Mononuclear cell (primary cell): Measurements from ENCODE around the gene ZP4. TPM values are rescaled to one million over a fixed set of nuclear protein-coding genes. Genes with fewer than 3 reads are reported as not detected.
"Not testable (repeated sequence)": the region's sequence is repeated elsewhere in the genome, so short reads cannot be mapped to it uniquely, and the experiment has no call there.

ENCODE experiments used
- H3K27me3 ChIP-seq: 2 replicates; pipeline ENCODE4 v1.6.0; 2011; ENCODE audit warnings: low read length, control low read depth; ENCODE audit not compliant: insufficient read depth
- H3K4me1 ChIP-seq: 2 replicates; pipeline ENCODE4 v1.5.1; 2011; ENCODE audit warnings: mild to moderate bottlenecking, low read length, control low read depth; ENCODE audit not compliant: insufficient read depth
- H3K4me3 ChIP-seq: 2 replicates; pipeline ENCODE4 v1.5.1; 2011; ENCODE audit warnings: mild to moderate bottlenecking, low read length, moderate library complexity
- H3K9me3 ChIP-seq: 2 replicates; pipeline ENCODE4 v1.5.1; 2011; ENCODE audit warnings: low read depth, mild to moderate bottlenecking, control low read depth, low read length
- total RNA-seq: library from RNA; depleted of rRNA; stranded (reverse); fragments of >200 nt; gene quantifications from one replicate; pipeline ENCODE4 v1.2.3, GENCODE V29; 2012

ZP4 gene
- total RNA-seq, 1 donor: under 0.01 TPM

GRCh38 chr1:237858992-237859391 is 31.7 kb downstream of the ZP4 start:
- Histone ChIP-seq H3K4me3 (no peak overlapping the region), H3K4me1 (no peaks in the 10 kb centered on the region), H3K27me3 (no peaks in the 10 kb centered on the region), H3K9me3 (no peaks in the 10 kb centered on the region)

- Histone ChIP-seq H3K27me3 (no peaks in the 10 kb centered on the region), H3K9me3 (no peaks in the 10 kb centered on the region), H3K4me3 (no peak overlapping the region), H3K4me1 (no peaks in the 10 kb centered on the region)
Measured at GRCh38 chr1:237857455-237857854, 33.3 kb downstream of the ZP4 start.

GRCh38 chr1:237852342-237852741 is 38.4 kb downstream of the ZP4 start:
- H3K4me1 ChIP-seq: no peaks in the 10 kb centered on the region
- H3K4me3 ChIP-seq: no peak overlapping the region
- no peaks in the 10 kb centered on the region for H3K27me3 ChIP-seq
- no peaks in the 10 kb centered on the region for H3K9me3 ChIP-seq

- no peaks in the 10 kb centered on the region for H3K9me3 ChIP-seq
- H3K4me3 ChIP-seq: no peak overlapping the region
- no peaks in the 10 kb centered on the region for H3K27me3 ChIP-seq
- no peaks in the 10 kb centered on the region for H3K4me1 ChIP-seq
Measured at GRCh38 chr1:237851210-237851845, 39.4 kb downstream of the ZP4 start.

GRCh38 chr1:237843516-237843915 is 47.2 kb downstream of the ZP4 start:
- not testable (repeated sequence) for H3K4me3 ChIP-seq, H3K9me3 ChIP-seq, H3K27me3 ChIP-seq, H3K4me1 ChIP-seq

- Histone ChIP-seq H3K4me1 (no peaks in the 10 kb centered on the region), H3K27me3 (no peaks in the 10 kb centered on the region), H3K9me3 (no peaks in the 10 kb centered on the region), H3K4me3 (no peak overlapping the region)
Measured at GRCh38 chr1:237841485-237841884, 49.2 kb downstream of the ZP4 start.

- no peak overlapping the region for H3K4me3 ChIP-seq
- H3K4me1 ChIP-seq: no peaks in the 10 kb centered on the region
- H3K27me3 ChIP-seq: no peaks in the 10 kb centered on the region
- no peaks in the 10 kb centered on the region for H3K9me3 ChIP-seq
Measured at GRCh38 chr1:237838904-237839534, 51.7 kb downstream of the ZP4 start.

GRCh38 chr1:237838320-237838719 is 52.4 kb downstream of the ZP4 start:
- H3K27me3 ChIP-seq: no peaks in the 10 kb centered on the region
- no peaks in the 10 kb centered on the region for H3K4me1 ChIP-seq
- no peak overlapping the region for H3K4me3 ChIP-seq
- no peaks in the 10 kb centered on the region for H3K9me3 ChIP-seq

GRCh38 chr1:237834461-237834860 is 56.3 kb downstream of the ZP4 start:
- no peaks in the 10 kb centered on the region for H3K9me3 ChIP-seq
- no peaks in the 10 kb centered on the region for H3K27me3 ChIP-seq
- H3K4me3 ChIP-seq: no peak overlapping the region
- no peaks in the 10 kb centered on the region for H3K4me1 ChIP-seq

GRCh38 chr1:237834048-237834447 is 56.7 kb downstream of the ZP4 start:
- H3K27me3 ChIP-seq: no peaks in the 10 kb centered on the region
- no peaks in the 10 kb centered on the region for H3K9me3 ChIP-seq
- H3K4me1 ChIP-seq: no peaks in the 10 kb centered on the region
- H3K4me3 ChIP-seq: no peak overlapping the region

- Histone ChIP-seq H3K9me3 (no peaks in the 10 kb centered on the region), H3K4me3 (no peak overlapping the region), H3K27me3 (no peaks in the 10 kb centered on the region), H3K4me1 (no peaks in the 10 kb centered on the region)
Measured at GRCh38 chr1:237832858-237833257, 57.9 kb downstream of the ZP4 start.
